ENCODE results near the gene GOLGA8G. TPM values are rescaled to one million over a fixed set of nuclear protein-coding genes. Genes with fewer than 3 reads are reported as not detected.

GOLGA8G gene, protein sequence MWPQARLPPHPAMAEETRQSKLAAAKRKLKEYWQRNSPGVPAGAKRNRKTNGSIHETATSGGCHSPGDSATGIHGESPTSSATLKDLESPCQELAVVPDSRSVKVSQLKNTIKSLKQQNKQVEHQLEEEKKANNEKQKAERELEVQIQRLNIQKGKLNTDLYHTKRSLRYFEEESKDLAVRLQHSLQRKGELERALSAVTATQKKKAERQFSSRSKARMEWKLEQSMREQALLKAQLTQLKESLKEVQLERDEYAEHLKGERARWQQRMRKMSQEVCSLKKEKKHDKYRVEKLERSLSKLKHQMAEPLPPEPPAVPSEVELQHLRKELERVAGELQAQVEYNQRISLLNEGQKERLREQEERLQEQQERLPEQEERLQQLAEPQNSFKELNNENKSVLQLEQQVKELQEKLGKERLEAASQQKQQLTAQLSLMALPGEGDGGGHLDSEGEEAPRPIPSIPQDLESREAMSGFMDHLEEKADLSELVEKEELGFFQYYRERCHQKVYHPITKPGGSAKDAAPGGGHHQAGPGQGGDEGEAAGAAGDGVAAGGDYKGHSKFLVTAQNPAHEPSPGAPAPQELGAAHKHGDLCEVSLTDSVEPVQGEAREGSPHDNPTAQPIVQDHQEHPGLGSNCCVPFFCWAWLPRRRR
- total RNA-seq (2022; extraction: Qiagen RNA extraction) = not detected in 5 replicates

DNA sequence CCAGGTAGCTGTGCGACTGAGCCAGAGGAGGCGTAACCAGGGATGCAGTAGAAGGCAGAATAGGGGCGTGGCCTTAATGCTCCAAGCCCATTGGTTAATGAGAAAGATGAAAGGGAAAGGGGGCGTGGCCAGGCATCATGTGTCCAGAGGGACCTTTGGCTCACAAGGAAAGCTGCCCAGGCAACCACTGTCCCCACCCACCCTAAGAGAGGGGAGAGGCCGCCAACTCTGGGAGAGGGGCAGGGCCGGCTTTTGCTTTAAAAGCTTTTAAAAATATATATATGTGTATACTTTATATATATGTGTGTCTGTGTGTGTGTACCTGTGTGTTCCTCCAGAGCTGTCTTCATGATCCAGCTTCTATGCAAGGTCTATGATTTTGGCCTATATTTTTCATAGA lies at the start of gene GOLGA8G:
TSS of gene GOLGA8G (minus strand) at position 18 of the 400 bp plus-strand sequence. CDS start 62 bp downstream, outside the sequence.

DNA sequence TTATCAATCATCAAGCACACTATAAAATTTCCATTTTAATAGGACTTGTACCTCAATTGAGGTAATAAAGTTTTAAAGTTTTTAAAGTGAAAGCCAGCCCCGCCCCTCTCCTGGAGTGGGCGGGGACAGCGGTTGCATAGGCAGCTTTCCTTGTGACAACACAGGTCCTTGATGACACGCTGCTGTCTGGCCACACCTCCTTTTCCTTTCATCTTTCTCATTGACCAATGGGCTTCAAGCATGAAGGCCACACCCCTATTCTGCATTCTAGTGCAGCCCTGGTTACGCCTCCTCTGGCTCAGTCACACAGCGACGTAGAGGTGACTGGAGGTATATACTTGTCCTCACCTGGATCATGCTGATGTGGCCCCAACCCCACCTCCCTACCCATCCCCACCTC lies 20.5 kb upstream of the GOLGA8G start, which contains the start of gene GOLGA6L25:
TSS of gene GOLGA6L25 (plus strand) at position 301 of the 400 bp plus-strand sequence. CDS start at position 362, 61 bp downstream.

Other genes starting within 250 kb of the GOLGA8G start
- 35.2 to 52.4 TPM (median 50.7 TPM) in 5 replicates for gene HERC2, start 210.8 kb downstream of the GOLGA8G start, total RNA-seq (2022; extraction: Qiagen RNA extraction)
- gene GOLGA6L24, start 174.9 kb downstream of the GOLGA8G start, total RNA-seq (2022; extraction: Qiagen RNA extraction) = not detected in 5 replicates
- gene GOLGA8F, start 154.3 kb downstream of the GOLGA8G start, total RNA-seq (2022; extraction: Qiagen RNA extraction) = 0.02 TPM in 1 of 5 replicates, not detected in the others
- not detected in 5 replicates for gene GOLGA6L25, start 20.6 kb upstream of the GOLGA8G start, total RNA-seq (2022; extraction: Qiagen RNA extraction)
- gene GOLGA8M, start 179.4 kb upstream of the GOLGA8G start, total RNA-seq (2022; extraction: Qiagen RNA extraction) = 0.06 to 0.24 TPM in 2 of 5 replicates, not detected in the others

All from A549 treated with dexamethasone at 1 μM for 4 hours (cell line).